Left ventricle myocardium inferior (tissue), 1 donor: Measurements from ENCODE around the gene TIMM17A. TPM values are rescaled to one million over a fixed set of nuclear protein-coding genes. Genes with fewer than 3 reads are reported as not detected.
A peak's percentile ranks its signal among the peaks of the same experiment; 100 is the strongest.

ENCODE experiments used
- DNase-seq: peaks from one replicate; pipeline ENCODE4 v3.0.0-alpha.2; 2020
- H3K27ac ChIP-seq: fragments of 200-600 bp; replicated peaks from 2 replicates; pipeline ENCODE4 v1.8.0; 2021
- H3K27me3 ChIP-seq: fragments of 200-600 bp; 2 replicates; pipeline ENCODE4 v1.8.0; 2021; ENCODE audit warnings: low read depth
- H3K36me3 ChIP-seq: fragments of 200-600 bp; 2 replicates; pipeline ENCODE4 v1.8.0; 2021
- H3K4me1 ChIP-seq: fragments of 200-600 bp; 2 replicates; pipeline ENCODE4 v1.8.0; 2021
- H3K4me3 ChIP-seq: fragments of 200-600 bp; 2 replicates; pipeline ENCODE4 v1.8.0; 2021; ENCODE audit warnings: mild to moderate bottlenecking, moderate library complexity
- H3K9me3 ChIP-seq: fragments of 200-600 bp; replicated peaks from 2 replicates; pipeline ENCODE4 v1.8.0; 2021
- intact Hi-C: fragments of 100-400 bp; cut with micrococcal nuclease; formaldehyde crosslinking; loops from one replicate; pipeline ENCODE4 v1.11.0; 2022
- long read RNA-seq: library from polyadenylated mRNA; unstranded; transcript quantifications from one replicate; pipeline ENCODE4 v2.0.0, GENCODE V29; 2021
- total RNA-seq: library from RNA; stranded (reverse); fragmentation: NEBNext Ultra II Directional; extraction: Animal tissue kit (Norgen Biotek cat#: 25700); gene quantifications from one replicate; pipeline ENCODE4 v1.2.1, GENCODE V29; 2021
- TF ChIP-seq, protein P1 (sequence below): fragments of 200-600 bp; IDR thresholded peaks from 2 replicates; pipeline ENCODE4 v1.8.0; 2021; ENCODE audit warnings: antibody characterized with exemption, mild to moderate bottlenecking, borderline replicate concordance
- donor health status: DM: no; HTN: yes; CAD: no; lungs with severe emphysema.

TIMM17A gene
- total RNA-seq, result 87.5 TPM
- long read RNA-seq, transcript TIMM17A-201 (6 exons, 1,659 nt), result major isoform, 65 of 79 reads
- long read RNA-seq, partial matches to known transcripts, result 7 of 79 reads
- long read RNA-seq, other reads (novel, unspliced or antisense), result 5 of 79 reads

DNA sequence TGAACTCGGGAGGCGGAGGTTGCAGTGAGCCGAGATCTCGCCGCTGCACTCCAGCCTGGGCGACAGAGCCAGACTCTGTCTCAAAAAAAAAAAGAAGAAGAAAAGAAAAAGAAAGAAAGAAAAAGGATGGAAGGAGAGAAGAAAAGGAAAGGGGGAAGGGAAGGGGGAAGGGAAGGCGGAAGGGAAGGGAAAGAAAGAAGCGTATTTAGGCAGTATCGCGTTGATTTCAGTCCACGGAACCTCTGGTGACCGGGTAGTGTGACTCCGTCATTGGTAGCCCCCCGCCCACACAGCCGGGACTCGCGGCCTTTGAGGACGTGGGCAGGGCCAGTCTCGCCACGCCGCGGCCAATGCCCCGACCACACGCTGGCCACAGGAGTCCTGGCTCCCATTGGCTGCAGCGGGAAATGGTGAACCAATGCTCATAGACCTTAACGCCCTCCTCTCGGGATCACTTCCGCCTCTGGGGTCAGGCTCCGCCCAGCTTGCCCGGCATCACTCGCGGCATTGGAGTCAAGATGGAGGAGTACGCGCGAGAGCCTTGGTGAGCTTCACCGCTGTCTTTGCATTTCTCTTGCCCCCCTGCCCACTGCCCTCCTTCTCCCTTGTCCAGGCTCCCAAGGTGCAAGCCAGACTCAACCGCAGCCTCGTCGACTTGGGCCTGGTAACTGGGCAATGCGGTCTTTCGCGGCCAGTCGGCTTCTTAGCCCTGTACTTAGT lies at the start of gene TIMM17A:
Gene TIMM17A (plus strand): TSS at position 495 of the 720 bp plus-strand sequence. CDS start 24 bp downstream, at position 519.
- DNase-seq, result peak; percentile 96
- H3K4me3 ChIP-seq, result peak within 1 kb of the TSS; percentile 91
- intact Hi-C loops, result no loop called here

DNA sequence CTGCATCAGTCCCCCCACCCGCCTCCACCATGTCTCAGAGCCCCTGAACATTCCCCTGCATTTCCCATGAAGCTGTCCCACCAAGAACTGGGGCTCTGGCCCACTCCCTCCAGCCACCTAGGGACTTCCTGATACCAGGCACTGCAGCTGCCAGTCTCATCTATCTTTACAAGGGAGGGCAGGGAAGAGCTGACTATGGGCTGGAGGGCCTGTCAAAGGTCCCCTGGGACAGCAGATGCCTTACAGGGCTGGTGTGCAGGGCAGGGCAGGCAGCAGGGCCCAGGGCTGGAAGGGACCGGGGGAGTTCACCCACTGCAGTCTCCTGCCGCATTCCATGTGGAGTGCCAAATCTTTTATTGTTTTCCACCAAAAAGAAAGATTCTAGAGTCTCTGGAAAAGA lies 49.0 kb upstream of the TIMM17A start:
- H3K9me3 ChIP-seq, result no peaks in the 10 kb centered on the region
- TF ChIP-seq, protein P1, sequence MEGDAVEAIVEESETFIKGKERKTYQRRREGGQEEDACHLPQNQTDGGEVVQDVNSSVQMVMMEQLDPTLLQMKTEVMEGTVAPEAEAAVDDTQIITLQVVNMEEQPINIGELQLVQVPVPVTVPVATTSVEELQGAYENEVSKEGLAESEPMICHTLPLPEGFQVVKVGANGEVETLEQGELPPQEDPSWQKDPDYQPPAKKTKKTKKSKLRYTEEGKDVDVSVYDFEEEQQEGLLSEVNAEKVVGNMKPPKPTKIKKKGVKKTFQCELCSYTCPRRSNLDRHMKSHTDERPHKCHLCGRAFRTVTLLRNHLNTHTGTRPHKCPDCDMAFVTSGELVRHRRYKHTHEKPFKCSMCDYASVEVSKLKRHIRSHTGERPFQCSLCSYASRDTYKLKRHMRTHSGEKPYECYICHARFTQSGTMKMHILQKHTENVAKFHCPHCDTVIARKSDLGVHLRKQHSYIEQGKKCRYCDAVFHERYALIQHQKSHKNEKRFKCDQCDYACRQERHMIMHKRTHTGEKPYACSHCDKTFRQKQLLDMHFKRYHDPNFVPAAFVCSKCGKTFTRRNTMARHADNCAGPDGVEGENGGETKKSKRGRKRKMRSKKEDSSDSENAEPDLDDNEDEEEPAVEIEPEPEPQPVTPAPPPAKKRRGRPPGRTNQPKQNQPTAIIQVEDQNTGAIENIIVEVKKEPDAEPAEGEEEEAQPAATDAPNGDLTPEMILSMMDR, result no peak
- no peaks in the 10 kb centered on the region for H3K36me3 ChIP-seq
- intact Hi-C loops, result no loop called here
- H3K27ac ChIP-seq, result peak overlapping the region; percentile 78
- H3K4me3 ChIP-seq, result no peak overlapping the region
- peaks cover 18% of the 10 kb centered on the region for H3K4me1 ChIP-seq
- no peaks in the 10 kb centered on the region for H3K27me3 ChIP-seq
- no peak for DNase-seq

More for the DNA sequence above, at the start of gene TIMM17A:
- Histone ChIP-seq H3K27ac (peak within 1 kb of the TSS; percentile 88), H3K9me3 (no peaks in the 10 kb centered on the region), H3K4me1 (peaks cover 20% of the 10 kb centered on the region), H3K36me3 (peaks cover 33% of the 10 kb centered on the region), H3K27me3 (no peaks in the 10 kb centered on the region)
- TF ChIP-seq, protein P1, result no peak

DNA sequence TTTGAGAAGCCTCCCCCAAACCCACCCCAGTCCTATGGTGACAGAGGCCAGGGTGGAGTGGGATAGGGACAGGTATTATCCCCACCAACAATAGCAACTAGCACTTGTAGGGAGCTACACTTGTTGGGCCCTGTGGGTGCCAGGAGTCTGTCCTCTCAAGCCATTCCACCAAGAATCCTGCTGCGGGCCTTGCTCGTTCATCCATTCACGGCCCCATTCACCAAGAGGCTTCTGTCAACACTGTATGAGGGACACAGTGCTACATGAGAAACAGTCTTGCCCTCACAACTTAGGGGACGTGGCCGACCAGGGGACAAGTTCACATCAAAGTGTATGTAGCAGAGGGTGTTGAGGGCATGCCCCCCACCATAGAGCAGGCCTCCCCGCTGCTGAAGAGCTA lies 47.7 kb upstream of the TIMM17A start:
- no peaks in the 10 kb centered on the region for H3K27me3 ChIP-seq
- peak overlapping the region; percentile 78 for H3K27ac ChIP-seq
- DNase-seq, result no peak
- H3K9me3 ChIP-seq, result no peaks in the 10 kb centered on the region
- no peak overlapping the region for H3K4me3 ChIP-seq
- H3K36me3 ChIP-seq, result no peaks in the 10 kb centered on the region
- TF ChIP-seq, protein P1, result no peak
- intact Hi-C loops, result no loop called here
- peaks cover 18% of the 10 kb centered on the region for H3K4me1 ChIP-seq

DNA sequence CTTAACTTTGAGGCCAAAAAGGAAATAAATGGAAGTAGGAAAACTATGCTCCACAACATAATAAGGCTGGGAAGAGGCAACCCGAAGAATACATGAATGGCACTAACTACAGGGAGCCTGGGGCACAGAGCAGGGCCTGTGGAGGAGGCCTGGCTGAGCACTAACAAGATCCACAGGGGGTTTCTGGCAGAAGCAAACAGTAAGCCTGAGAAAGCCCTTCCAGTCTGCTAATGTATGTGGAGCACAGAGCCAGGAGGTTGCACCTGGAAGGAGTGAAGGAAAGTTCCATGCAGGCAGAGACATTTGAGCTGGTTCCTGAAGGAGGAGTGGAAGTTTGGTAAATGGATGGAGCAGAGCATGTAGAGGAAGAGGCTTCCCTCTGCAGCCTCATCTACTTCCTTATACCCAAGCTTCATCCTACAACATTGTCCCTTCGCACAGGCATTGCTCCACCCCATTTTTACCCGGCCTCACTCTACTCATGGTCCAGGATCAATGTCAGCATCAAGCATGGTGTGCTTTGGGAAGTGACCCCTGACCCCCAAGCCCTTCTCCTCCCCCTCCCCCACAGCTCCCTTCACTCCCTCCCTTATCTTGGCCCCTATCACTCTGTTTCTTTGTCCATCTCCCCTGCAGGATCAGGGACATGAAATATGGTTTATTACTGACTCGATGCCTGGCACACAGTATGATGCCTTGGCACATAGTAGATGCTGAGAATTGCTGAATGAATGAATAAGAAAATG lies 43.3 kb upstream of the TIMM17A start:
- Histone ChIP-seq H3K4me3 (no peak overlapping the region), H3K4me1 (peaks cover 9% of the 10 kb centered on the region), H3K36me3 (no peaks in the 10 kb centered on the region), H3K9me3 (no peaks in the 10 kb centered on the region), H3K27me3 (no peaks in the 10 kb centered on the region), H3K27ac (peak overlapping the region; percentile 57)
- TF ChIP-seq, protein P1, result no peak
- DNase-seq, result no peak
- intact Hi-C loops, result no loop called here

DNA sequence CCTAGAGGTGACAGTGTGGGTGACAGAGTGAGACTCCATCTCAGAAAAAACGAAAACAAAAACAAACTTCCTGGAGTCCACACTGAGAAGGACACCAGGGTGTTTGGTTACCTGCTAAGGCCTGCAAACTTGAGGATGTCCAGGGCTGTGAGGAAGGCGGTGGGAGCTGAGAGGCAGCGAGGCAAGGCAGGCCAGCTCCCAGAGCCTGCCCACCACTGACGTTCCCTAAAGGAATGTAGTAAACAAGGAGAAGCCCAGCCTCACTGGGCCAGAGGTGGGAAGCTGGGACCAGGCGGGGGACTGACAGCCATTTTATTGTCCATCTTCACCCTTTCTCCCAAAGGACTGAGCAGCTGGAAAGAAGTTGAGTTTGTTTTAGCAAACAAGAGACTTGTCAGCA lies 42.5 kb upstream of the TIMM17A start:
- peaks cover 17% of the 10 kb centered on the region for H3K4me1 ChIP-seq
- TF ChIP-seq, protein P1, result no peak
- intact Hi-C loops, result no loop called here
- no peaks in the 10 kb centered on the region for H3K9me3 ChIP-seq
- no peak overlapping the region for H3K4me3 ChIP-seq
- DNase-seq, result no peak
- peak overlapping the region; percentile 57 for H3K27ac ChIP-seq
- H3K36me3 ChIP-seq, result no peaks in the 10 kb centered on the region
- no peaks in the 10 kb centered on the region for H3K27me3 ChIP-seq
